Stimulated activated CD8-positive, alpha-beta memory T cell treated with anti-CD3 and anti-CD28 coated beads, Interleukin-7, amount 100 ng/mL, for 24 hours (primary cell): ENCODE data around the gene LAMA2.

Experiments
- DNase-seq: peaks from one replicate; pipeline ENCODE4 v3.0.0-alpha.2; 2020; ENCODE audit warnings: low read depth

LAMA2 gene

DNA sequence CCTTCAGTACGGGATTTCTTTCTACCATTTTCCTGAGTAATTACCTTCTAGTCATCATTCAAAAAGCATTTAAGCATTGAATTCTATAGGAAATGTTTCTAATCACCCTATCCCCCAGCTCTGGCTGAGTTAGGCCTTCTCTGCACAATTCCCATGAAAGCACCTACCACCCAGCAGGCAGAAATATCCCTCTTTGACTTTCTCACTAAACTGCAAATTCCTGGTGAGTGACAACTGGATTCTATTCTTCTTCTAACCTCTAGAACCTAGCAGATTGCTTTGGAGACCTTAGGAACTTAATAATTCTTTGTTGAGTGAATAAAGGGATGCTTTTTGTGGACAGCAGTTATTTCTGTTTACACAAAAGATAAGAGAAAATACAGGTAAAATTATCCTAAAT lies 328.7 kb downstream of the LAMA2 start:
- no peak for DNase-seq

DNA sequence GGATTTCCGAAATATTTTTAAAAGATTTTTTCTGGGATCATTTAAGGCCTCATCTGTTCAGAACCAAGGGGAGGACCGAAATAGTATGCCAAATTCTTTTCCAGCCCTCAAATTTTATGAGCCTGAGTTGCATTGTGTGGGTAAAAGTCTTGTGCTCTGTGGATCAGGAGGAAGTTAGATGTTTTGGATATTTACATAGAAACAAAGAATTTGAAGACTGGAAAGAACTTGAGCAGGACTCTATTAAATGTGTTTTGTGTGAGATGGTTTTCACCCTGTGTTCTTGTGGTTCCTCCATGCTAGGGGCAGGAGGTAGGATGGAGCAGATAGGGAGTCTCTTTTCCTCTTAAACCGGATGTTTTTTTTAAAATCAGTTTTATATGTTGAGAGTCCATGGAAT lies 329.1 kb downstream of the LAMA2 start:
- DNase-seq = no peak

GRCh38 chr6:129215246-129215645 lies 332.3 kb downstream of the LAMA2 start:
- no peak for DNase-seq

- no peak for DNase-seq
Measured at GRCh38 chr6:129215916-129216520, 333.1 kb downstream of the LAMA2 start.

DNA sequence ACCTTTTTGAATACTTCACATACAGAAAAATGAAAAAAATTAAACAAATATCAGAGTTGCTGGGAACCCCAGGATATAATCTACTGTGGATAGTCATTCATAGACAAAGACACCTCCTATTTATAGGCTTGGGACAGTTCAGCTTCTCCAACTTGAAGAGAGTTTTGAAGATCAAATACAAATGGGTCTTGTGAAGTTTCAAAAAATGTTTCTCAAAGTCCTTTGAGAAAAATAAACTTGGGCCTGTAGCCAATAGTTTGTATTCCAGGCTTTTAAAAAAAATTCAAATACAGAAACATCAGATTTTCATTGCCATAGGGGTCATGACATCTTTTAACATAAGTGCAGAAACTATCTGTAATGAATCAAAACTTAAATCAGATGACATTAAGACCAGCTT lies 334.8 kb downstream of the LAMA2 start:
- DNase-seq = no peak

DNA sequence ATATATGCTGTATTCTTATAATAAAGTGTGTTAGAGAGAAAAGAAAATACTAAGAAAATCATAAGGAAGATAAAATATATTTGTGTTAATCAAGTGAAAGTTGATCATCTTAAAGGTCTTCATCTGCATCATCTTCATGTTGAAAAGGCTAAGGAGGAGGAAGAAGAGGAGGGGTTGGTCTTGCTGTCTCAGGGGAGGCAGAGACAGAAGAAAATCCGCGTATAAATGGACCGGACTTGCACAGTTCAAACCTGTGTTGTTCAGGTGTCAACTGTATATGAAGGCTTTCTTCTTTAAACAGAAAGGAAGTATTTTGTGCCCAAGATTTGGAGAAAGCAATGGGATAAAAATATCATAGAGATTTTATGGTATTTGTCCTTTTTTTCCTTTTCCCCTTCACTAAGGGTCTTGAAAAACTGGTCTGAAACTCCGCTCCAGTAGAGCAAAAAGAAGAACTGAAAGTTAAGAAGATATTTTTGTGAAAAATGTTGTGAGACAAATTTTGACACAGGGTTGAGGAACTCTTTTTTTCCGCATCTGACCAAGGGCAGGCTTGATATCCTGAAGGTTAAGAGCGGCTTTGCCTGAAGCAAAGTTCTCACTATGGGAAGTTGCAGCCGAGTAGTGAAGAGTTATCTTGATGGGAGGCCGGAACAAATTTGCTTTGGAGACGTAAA lies 350.7 kb downstream of the LAMA2 start:
- no peak for DNase-seq

- no peak for DNase-seq
Measured at GRCh38 chr6:129235167-129236000, 352.4 kb downstream of the LAMA2 start.

DNA sequence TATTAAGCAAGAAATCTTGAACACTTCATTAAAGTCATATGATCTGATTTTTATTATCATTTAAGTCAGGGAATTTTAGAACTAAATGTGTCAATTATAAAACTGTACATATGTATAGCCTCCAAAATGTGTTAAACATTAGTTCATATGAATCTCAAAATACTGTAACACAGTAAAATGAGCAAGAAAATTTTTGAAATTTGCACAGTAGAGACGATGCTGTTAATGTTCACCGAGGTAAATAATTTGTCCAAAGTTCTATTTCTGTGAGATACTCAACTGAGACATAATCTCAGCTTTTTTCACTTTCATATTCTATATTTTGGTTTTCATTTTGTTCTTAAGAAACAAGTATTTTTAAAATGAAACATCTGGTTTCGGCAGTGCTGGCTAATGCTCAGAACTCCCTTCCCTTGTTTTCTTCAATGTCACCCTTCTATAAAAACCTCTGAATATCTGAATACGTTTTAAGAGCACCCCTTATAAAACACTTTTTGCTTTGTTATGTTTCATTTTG lies 353.1 kb downstream of the LAMA2 start:
- no peak for DNase-seq

DNA sequence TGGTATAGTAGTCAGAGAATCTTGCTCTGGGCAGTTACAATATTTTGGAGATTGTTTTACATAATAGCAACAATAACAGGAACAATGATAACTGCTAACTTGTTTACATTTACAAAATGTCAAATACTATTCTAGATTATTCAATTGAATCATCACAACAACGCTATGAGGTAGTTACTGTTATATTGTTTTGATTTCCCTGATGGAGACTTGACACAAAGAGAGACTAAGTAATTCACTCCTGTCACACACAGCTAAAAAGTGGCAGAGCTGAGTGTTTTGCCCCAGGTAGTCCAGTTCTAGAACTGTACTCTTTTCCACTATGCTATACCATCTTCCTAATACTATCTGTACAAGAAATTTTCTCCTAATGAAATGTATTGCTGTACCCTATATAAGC lies 356.1 kb downstream of the LAMA2 start:
- no peak for DNase-seq

DNA sequence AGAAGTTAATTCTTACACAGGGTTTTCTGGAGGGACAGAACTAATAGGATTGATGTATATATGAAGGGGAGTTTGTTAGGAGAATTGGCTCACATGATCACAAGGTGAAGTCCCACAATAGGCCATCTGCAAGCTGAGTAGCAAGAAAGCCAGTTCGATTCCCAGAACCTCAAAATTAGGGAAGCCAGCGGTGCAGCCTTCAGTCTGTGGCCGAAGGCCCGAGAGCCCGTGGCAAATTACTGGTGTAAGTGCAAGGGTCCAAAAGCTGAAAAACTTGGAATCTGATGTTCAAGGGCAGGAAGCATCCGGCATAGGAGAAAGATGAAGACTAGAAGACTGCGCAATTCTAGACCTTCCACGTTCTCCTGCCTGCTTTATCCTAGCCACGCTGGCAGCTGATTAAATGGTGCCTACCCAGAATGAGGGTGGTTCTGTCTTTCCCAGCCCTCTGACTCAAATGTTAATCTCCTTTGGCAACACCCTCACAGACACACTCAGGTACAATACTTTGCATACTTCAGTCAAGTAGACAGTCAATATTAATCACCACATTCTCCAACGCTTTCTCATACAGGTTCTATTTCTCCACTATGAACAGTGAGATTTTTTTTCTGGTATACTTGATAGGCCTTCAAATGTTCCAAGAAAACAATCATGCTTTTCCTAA lies 357.0 kb downstream of the LAMA2 start:
- no peak for DNase-seq

DNA sequence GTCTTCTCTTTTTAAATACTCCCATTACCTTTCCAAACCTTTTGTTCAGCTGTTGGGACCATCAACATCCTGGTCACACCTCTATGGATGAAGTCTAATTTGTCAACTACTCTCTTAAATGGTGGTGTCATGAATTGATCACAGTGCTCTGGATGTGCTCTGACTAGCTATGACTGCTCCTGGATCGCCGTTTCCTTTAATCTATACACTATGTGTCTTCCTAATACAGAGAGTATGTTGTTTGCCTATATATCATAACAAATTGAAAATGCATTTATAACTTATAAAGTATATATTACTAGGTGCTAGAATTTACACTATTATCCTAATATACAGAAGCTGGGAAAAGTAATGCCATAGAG lies 357.5 kb downstream of the LAMA2 start:
- no peak for DNase-seq

DNA sequence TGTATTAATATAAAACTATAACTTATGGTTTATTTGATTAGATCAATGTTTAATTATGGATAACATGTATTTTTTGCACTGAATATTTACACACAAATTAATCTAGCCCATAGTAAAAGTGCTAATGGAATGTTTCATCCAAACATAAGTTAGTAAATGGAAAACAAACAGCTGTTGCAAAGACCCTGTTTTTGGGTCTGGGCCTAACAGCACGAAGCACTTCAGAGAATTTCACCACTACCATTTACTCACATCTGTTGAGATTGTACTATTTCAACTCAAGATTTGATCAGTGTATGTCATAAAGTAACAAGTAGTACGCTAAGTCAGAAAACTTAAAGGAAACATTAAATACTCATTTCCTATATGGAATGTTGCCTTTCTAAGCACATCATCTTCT lies 359.6 kb downstream of the LAMA2 start:
- DNase-seq = no peak

DNA sequence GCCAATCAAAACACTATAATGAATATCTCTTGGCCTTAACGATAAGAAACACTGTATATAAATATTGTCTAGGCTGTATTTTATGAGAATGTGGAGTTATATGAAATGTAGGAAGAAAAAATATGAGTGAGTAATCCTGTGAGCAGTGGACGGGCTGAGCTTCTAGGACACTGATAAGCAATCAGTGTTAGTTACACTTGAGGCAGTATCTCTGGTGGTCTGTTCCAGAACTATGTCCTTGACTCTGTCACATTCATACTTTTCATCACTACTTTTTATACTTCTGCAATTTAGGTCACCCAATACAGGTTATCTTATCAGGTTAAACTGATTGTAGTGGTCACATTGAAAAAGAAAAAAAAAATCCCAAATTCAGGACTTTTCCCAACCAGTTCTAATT lies 360.4 kb downstream of the LAMA2 start:
- DNase-seq = no peak

GRCh38 chr6:129248946-129249345 lies 366.0 kb downstream of the LAMA2 start:
- no peak for DNase-seq

- DNase-seq = no peak
Measured at GRCh38 chr6:129251669-129252376, 368.9 kb downstream of the LAMA2 start.

GRCh38 chr6:129252377-129253071 lies 369.6 kb downstream of the LAMA2 start:
- DNase-seq = no peak

DNA sequence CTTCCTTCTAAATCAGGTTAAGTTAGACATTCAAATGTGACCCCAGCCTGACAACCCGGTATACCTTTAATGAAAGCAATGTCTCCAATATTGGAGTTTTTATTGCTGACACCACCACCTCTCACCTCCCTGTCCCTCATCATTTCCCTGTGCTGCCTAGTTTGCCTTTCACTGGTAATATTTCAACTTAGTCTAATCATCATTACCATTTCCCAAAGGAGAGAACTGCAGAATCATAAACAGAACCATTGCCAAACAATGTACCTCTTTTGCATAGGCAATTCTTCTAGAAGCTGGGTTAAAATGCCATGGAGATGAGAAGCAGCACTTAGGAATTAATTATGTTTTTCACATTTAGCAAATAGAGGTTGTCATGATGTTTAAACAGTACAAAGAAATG lies 370.3 kb downstream of the LAMA2 start:
- DNase-seq = no peak

- no peak for DNase-seq
Measured at GRCh38 chr6:129253727-129254126, 370.8 kb downstream of the LAMA2 start.

- no peak for DNase-seq
Measured at GRCh38 chr6:129257196-129257595, 374.3 kb downstream of the LAMA2 start.

- no peak for DNase-seq
Measured at GRCh38 chr6:129262661-129263060, 379.7 kb downstream of the LAMA2 start.

- DNase-seq = no peak
Measured at GRCh38 chr6:129263176-129263575, 380.2 kb downstream of the LAMA2 start.
